ENCODE measurements around the gene SLC29A3. TPM values are rescaled to one million over a fixed set of nuclear protein-coding genes. Genes with fewer than 3 reads are reported as not detected.

Gene SLC29A3
- polyA plus RNA-seq, 3 donors: 9.7 to 28.4 (median 16.6) TPM

DNA sequence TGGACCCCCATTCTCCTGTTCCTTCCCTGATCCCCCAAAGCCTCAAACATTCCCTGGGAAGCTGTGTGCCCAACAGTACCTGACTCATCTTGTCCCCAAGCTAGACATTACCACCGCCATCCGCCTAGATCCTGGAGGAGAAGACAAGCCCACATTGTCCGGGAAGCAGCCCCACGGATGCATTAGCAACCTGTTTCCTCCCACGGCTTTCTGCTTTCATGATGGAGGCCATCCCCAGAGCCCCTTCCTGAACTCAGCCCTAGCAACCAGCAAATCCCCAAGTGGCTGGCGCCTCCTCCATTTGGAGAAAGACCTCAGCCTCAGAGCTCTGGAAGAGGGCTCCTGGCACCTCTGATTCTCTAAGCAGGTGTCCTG, 2.3 kb upstream of the SLC29A3 start:
- intact Hi-C loops (cut with micrococcal nuclease): loop anchor here (5.0 to 10.0 kb wide), 5 partner anchors 61 to 588 kb away; no protein-coding TSS in a partner anchor
- H3K9ac ChIP-seq (ENCODE audit: insufficient read depth, low read length, poor library complexity, severe bottlenecking): no peak overlapping the region
- no peaks in the 10 kb centered on the region for H3K27me3 ChIP-seq (ENCODE audit: control insufficient read depth in 2 of 2, insufficient read depth in 2 of 2, low read length in 2 of 2)
- no peaks in the 10 kb centered on the region for H3K9me3 ChIP-seq (replicated peaks in 1 of 2; ENCODE audit: control insufficient read depth in 1 of 2, insufficient read depth in 1 of 2, low read length in 2 of 2)
- peaks cover 7% of the 10 kb centered on the region for H4K20me1 ChIP-seq (ENCODE audit: insufficient read depth, low read length)
- no peaks in the 10 kb centered on the region for H3K36me3 ChIP-seq (replicated peaks in 1 of 2; ENCODE audit: control insufficient read depth in 1 of 2, insufficient read depth in 2 of 2, low read length in 2 of 2)
- peak in 1 of 3 donors; percentile 21 for DNase-seq
- TF ChIP-seq, protein P1, sequence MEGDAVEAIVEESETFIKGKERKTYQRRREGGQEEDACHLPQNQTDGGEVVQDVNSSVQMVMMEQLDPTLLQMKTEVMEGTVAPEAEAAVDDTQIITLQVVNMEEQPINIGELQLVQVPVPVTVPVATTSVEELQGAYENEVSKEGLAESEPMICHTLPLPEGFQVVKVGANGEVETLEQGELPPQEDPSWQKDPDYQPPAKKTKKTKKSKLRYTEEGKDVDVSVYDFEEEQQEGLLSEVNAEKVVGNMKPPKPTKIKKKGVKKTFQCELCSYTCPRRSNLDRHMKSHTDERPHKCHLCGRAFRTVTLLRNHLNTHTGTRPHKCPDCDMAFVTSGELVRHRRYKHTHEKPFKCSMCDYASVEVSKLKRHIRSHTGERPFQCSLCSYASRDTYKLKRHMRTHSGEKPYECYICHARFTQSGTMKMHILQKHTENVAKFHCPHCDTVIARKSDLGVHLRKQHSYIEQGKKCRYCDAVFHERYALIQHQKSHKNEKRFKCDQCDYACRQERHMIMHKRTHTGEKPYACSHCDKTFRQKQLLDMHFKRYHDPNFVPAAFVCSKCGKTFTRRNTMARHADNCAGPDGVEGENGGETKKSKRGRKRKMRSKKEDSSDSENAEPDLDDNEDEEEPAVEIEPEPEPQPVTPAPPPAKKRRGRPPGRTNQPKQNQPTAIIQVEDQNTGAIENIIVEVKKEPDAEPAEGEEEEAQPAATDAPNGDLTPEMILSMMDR (IDR thresholded peaks at IDR 0.05): no peak
- peaks cover 54% of the 10 kb centered on the region for H3K4me1 Mint-ChIP-seq
- peak overlapping the region in 1 of 2 donors; percentile 37 for H3K4me3 Mint-ChIP-seq
- no peaks in the 10 kb centered on the region for H3K36me3 Mint-ChIP-seq
- H3K27ac Mint-ChIP-seq: peak overlapping the region; percentile 37 to 85 (median 81)
- peaks cover 49 to 62% of the 10 kb centered on the region in 2 donors for H3K4me1 ChIP-seq (ENCODE audit: control insufficient read depth in 1 of 2, insufficient read depth in 2 of 2, low read length in 2 of 2)
- H3K4me3 ChIP-seq (replicated peaks in 1 of 3; ENCODE audit: low read depth in 2 of 3, low read length in 3 of 3): peak overlapping the region in 1 of 3 experiments; percentile 10
- no peak overlapping the region for H3K4me2 ChIP-seq (replicated peaks; ENCODE audit: extremely low read depth, low read length, poor library complexity, severe bottlenecking)
- peak overlapping the region; percentile 48 for H2AFZ ChIP-seq (ENCODE audit: insufficient read depth, low read depth, low read length, poor library complexity, severe bottlenecking)
- H3K27ac ChIP-seq (ENCODE audit: low read depth in 1 of 2, low read length in 2 of 2): peak overlapping the region in 1 of 2 donors; percentile 59
- WGBS (ENCODE audit: insufficient coverage): 12% methylated on average over 6 of the region's 6 CpGs
- peaks cover 24% of the 10 kb centered on the region for H3K79me2 ChIP-seq (ENCODE audit: insufficient read depth, low read length)
- H3K27me3 Mint-ChIP-seq (ENCODE audit: low read depth in 3 of 3): peaks cover 0 to 5% (median 3%) of the 10 kb centered on the region in 3 donors
- peaks cover 0 to under 1% (median 0%) of the 10 kb centered on the region in 7 donors for H3K9me3 Mint-ChIP-seq

DNA sequence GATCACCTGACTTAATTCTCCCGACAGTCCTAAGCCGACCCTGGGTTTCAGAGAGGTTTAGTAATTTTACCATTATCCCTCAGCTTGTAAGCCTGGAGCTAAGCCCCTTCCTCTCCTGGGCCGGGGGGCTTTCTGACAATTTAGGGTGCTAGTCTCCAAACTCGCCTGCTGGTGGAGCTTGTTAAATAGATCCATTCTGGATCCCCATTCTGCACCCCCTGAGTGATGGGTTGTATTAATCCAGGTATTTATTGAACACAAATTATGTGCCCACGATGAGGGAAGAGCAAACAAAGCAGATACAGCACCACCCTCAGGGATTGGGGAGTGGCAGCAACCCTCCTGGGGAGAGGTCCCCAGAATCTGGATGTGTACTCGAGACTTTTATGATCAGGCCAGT, 1.3 kb upstream of the SLC29A3 start:
- TF ChIP-seq, protein P1 (IDR thresholded peaks at IDR 0.05): no peak
- no peaks in the 10 kb centered on the region for H3K27me3 ChIP-seq (ENCODE audit: control insufficient read depth in 2 of 2, insufficient read depth in 2 of 2, low read length in 2 of 2)
- intact Hi-C loops (cut with micrococcal nuclease): loop anchor here (5.0 to 10.0 kb wide), 5 partner anchors 60 to 587 kb away; no protein-coding TSS in a partner anchor
- H3K36me3 ChIP-seq (replicated peaks in 1 of 2; ENCODE audit: control insufficient read depth in 1 of 2, insufficient read depth in 2 of 2, low read length in 2 of 2): peaks cover 1 to 4% of the 10 kb centered on the region in 2 donors
- H4K20me1 ChIP-seq (ENCODE audit: insufficient read depth, low read length): peaks cover 11% of the 10 kb centered on the region
- peaks cover 59% of the 10 kb centered on the region for H3K4me1 Mint-ChIP-seq
- H3K4me2 ChIP-seq (replicated peaks; ENCODE audit: extremely low read depth, low read length, poor library complexity, severe bottlenecking): no peak overlapping the region
- no peak overlapping the region for H3K4me3 ChIP-seq (replicated peaks in 1 of 3; ENCODE audit: low read depth in 2 of 3, low read length in 3 of 3)
- no peak overlapping the region for H3K27ac ChIP-seq (ENCODE audit: low read depth in 1 of 2, low read length in 2 of 2)
- H3K27ac Mint-ChIP-seq: peak overlapping the region in 1 of 7 donors; percentile 43
- no CpG with 5 or more reads among the region's 6 CpGs for WGBS (ENCODE audit: insufficient coverage)
- H3K27me3 Mint-ChIP-seq (ENCODE audit: low read depth in 3 of 3): peaks cover 0 to 7% (median 3%) of the 10 kb centered on the region in 3 donors
- H2AFZ ChIP-seq (ENCODE audit: insufficient read depth, low read depth, low read length, poor library complexity, severe bottlenecking): no peak overlapping the region
- peak overlapping the region in 1 of 2 donors; percentile 0 for H3K4me3 Mint-ChIP-seq
- peaks cover 25% of the 10 kb centered on the region for H3K79me2 ChIP-seq (ENCODE audit: insufficient read depth, low read length)
- no peaks in the 10 kb centered on the region for H3K9me3 Mint-ChIP-seq
- DNase-seq: no peak
- no peaks in the 10 kb centered on the region for H3K9me3 ChIP-seq (replicated peaks in 1 of 2; ENCODE audit: control insufficient read depth in 1 of 2, insufficient read depth in 1 of 2, low read length in 2 of 2)
- peaks cover 4 to 7% of the 10 kb centered on the region in 2 donors for H3K36me3 Mint-ChIP-seq
- peaks cover 49 to 62% of the 10 kb centered on the region in 2 donors for H3K4me1 ChIP-seq (ENCODE audit: control insufficient read depth in 1 of 2, insufficient read depth in 2 of 2, low read length in 2 of 2)
- H3K9ac ChIP-seq (ENCODE audit: insufficient read depth, low read length, poor library complexity, severe bottlenecking): no peak overlapping the region

Data from CD14-positive monocyte (primary cell).